GM21576 (cell line): ENCODE results near the gene OLR1.
"Not testable (repeated sequence)": the region's sequence is repeated elsewhere in the genome, so short reads cannot be mapped to it uniquely, and the experiment has no call there.

ENCODE experiments used
- ATAC-seq: cut with Tn5 transposase; IDR thresholded peaks from one replicate; pipeline ENCODE4 v1.9.1; 2021; ENCODE audit warnings: mild to moderate bottlenecking, moderate library complexity; ENCODE audit not compliant: unreplicated experiment

Gene OLR1

DNA sequence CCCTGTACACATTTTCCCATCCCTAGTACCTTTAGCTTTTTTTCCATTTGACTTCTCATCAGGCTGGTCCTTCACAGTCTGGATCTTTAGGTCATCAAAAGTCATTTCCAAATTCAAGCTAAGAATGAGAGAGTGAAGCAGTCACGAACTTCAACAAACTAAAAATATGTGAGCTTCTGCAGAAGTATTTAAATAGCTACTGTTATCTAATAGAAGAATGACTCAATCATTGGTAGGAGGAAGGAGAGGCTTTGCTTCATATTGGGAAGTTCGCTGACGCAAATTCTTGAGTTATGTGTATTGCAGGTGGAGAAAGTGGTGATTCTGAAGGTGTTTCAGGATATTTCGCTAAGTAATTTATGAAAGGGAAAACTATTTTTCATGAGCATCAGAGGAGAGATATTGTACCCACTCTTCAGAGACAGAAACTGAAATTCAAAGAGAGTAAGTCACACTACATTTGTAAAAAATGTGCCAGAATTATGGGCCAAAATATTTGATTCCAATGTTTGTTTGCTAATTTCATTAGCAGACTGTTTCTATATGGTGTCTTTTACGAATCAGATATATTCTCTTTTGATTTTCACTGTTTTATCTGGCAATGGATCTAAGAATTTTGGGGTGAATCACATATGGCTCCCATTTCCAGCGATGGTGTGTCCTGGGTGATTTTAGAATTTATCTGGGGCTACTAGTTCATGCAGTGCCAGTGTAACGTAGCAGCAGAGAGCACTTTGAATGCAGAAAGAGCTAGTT, at the start of gene OLR1:
Gene OLR1, minus strand, starts transcription at position 160 of the 756 bp plus-strand sequence. Its CDS starts 55 bp downstream, at position 105.
- ATAC-seq, result no peak

GRCh38 chr12:10220398-10221077, 48.6 kb upstream of the OLR1 start:
- no peak for ATAC-seq

GRCh38 chr12:10218021-10218420, 46.1 kb upstream of the OLR1 start:
- no peak for ATAC-seq

DNA sequence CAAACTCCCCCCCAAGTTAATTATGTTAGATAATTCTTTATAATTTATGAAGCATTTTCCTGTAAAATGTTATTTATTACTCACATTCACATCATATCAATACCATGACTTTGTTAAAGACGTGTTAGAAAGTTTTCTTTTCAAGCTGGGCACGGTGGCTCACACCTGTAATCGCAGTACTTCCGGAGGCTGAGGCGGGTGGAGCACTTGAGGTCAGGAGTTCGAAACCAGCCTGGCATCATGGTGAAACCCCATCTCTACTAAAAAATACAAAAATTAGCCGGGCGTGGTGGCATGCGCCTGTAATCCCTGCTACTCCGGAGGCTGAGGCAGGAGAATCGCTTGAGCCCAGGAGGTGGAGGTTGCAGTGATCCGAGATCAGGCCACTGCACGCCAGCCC, 44.0 kb upstream of the OLR1 start:
- not testable (repeated sequence) for ATAC-seq

DNA sequence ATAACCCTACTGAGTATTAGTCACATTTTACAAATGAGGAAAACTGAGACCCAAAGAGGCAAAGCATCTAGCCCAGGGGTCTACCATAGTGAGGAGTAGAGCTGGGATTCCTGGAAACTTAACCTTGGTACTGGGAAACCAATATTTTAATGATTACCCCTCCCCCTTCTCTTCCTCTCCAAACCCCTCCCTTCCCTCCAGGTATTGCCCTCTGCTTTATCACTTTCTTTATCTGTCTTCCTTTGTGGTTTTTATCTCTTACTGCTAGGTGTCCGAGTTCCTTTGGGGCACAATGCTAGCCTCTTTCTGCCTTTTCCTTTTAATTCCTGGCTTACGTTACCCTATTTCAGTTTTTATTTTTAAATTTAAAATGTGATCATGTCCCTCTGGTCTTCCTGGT, 43.5 kb upstream of the OLR1 start:
- no peak for ATAC-seq

DNA sequence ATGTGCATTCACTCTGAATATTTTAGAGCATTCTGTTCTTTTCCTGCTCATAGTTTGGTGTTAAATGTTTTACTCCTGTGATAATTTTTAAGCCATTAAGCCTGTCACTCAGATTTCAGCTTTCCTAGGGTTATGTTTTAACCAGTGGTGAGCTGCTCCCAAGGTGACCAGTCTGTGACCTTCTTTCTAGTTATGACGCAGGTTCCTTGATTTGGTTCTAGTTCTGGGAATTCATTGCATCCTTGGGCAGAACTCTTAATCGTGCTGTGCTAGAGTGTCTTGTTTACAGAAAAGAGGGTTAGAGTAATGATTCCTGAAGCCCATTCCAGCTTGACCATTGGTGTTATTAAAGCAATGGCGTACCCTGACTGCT, 42.9 kb upstream of the OLR1 start:
- no peak for ATAC-seq

DNA sequence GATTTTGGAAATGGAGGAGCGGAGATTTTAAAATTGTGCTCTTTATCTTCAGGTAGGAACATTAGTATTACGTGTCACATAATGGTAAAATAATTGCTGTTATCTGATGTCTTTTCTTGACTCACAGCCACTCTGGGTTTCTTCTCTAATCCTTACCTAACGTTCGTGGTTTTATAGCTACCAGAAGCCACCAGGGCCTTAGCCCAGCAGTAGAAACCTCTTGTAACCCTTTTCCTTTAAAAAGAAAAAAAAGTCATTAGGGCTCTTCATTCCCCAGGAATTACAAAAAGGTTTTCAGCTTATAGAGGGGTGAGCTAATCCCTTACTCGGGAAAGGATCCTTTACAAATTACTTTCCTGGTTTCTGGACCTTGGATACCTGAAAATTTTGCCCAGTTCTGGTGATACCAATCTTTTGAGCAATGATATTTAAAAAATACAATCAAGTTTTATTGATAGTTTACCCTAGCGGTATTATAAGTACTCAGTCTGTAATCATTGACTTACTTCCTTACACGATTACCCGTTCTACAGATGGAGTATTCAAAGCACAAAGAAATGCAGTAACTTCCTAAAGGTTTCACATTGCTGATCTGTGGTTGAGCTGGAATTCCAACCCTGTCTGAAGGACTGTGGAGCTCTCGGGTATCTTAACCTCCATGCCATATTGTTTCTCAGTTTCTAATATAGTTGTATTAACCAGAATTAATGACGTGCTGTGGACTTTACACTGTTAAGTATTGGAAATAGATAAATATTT, 42.4 kb upstream of the OLR1 start:
- ATAC-seq, result no peak

DNA sequence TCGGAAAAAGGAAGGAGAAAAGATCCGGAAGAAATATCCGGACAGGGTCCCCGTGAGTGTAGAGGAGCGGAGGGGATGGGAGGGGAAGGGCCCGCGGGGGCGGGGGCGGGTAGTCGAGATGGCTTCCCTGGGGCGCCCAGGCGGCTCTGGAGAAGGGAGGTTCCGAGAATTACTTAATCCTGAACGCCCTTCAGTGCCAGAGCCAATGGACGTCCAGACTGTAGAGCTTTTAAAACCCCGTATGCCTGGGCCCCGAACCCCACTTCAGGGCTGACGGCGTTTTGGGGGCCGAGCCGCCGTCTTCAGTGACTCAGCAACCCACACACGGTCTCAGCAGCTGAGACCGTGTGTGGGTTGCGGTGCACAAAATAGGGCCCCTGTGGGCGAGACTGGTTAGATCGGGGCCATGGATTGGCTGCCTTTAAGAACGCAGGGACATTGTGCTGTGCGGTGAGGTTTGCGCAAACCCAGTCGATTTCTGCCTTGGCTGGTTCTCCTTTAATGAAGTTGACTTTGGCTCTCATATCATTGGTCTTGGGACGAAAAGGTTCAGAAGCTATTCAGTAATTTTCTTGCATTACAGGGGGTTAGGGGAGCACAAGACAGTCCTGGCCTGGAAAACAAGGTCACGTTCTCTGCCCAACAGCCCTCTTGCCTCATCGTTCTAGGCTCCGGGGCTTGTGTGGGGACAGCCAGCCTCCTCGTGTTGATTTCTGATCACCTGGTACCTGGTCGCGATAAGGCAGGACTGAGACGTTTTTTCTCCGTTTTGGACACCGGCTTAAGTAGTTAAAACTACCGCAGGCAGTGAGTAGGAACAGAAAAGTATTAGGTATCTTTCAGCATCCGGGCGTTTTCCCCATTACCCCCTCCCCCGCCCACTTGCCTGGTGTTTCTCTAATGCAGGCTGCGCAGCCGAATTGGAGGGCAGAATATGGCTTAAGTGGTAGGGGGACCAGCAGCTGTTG, 41.5 kb upstream of the OLR1 start:
- ATAC-seq, result peak; percentile 51

GRCh38 chr12:10212739-10213131, 40.8 kb upstream of the OLR1 start, which contains the start of gene GABARAPL1:
GABARAPL1 (plus strand) TSS chr12:10212877; CDS start chr12:10213130, 253 bp downstream.
- peak; percentile 54 for ATAC-seq

GRCh38 chr12:10211940-10212738, 40.2 kb upstream of the OLR1 start:
- peak; percentile 69 for ATAC-seq

GRCh38 chr12:10211101-10211939, 39.4 kb upstream of the OLR1 start:
- ATAC-seq, result no peak

GRCh38 chr12:10210225-10210624, 38.3 kb upstream of the OLR1 start:
- no peak for ATAC-seq

GRCh38 chr12:10207136-10207535, 35.2 kb upstream of the OLR1 start:
- no peak for ATAC-seq

DNA sequence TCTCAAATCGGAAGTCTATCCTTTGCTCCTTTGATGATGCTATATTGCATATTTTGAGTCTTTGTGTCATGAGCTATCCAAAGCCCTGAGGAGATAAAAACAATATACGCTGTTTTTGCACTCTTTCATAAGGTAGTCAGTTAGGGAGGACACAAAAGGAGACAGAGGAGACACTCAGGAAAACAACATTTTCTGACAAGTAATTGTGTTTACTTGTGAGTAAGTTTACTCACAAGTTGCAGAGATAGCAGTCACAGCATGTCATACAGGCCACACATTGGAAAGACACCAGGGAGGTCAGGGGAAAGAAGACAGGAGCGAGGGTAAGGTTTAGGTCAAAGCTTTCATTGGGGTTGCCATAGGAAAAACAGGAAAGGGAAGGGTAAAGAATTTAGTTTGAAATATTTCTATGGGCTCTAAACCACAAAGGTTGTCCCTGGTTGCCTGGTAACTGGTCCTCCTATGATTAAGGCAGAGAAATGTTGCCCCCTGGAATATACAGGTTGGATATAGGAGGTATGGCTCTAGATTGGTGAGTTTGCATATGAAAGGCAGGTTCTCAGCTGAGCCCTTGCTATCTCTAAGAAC, 33.4 kb upstream of the OLR1 start:
- ATAC-seq, result no peak

DNA sequence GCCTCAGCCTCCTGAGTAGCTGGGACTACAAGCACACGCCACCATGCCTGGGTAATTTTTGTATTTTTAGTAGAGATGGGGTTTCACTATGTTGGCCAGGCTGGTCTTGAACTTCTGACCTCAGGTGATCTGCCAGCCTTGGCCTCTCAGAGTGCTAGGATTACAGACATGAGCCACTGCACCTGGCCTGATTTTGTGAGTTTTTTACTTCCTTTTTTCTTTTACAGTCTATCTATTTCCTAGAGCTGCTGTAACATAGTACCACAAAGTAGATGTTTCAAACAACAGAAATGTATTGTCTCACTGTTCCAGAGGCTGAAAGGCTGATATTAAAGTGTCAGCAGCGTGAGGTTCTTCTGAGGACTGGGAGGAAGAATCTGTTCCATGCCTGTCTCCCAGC, 32.6 kb upstream of the OLR1 start:
- ATAC-seq, result not testable (repeated sequence)

GRCh38 chr12:10197879-10198278, 25.9 kb upstream of the OLR1 start:
- no peak for ATAC-seq

DNA sequence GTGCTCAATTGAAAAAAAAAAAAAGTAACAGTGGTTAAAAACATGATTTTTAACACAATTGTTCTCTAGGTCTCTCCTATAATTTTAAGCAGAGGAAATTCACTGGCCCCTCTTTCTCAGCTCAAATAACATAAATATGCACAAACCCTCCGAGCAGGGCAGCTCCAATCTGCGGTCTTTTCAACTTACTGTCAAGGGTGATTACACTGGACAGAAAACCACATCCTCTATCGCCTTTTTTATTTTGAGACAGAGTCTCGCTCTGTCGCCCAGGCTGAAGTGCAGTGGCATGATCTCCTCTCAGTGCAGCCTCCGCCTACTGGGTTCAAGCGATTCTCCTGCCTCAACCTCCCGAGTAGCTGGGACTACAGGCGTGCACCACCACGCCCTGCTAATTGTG, 24.3 kb upstream of the OLR1 start:
- ATAC-seq, result peak; percentile 85

GRCh38 chr12:10194160-10194670, 22.3 kb upstream of the OLR1 start:
- ATAC-seq, result no peak
